ENCODE data around the gene PVR. TPM values are rescaled to one million over a fixed set of nuclear protein-coding genes. Genes with fewer than 3 reads are reported as not detected.

PVR gene
- polyA plus RNA-seq, 1 of the 3 experiments (the other 2 are of a cell fraction), result 90.8 TPM

DNA sequence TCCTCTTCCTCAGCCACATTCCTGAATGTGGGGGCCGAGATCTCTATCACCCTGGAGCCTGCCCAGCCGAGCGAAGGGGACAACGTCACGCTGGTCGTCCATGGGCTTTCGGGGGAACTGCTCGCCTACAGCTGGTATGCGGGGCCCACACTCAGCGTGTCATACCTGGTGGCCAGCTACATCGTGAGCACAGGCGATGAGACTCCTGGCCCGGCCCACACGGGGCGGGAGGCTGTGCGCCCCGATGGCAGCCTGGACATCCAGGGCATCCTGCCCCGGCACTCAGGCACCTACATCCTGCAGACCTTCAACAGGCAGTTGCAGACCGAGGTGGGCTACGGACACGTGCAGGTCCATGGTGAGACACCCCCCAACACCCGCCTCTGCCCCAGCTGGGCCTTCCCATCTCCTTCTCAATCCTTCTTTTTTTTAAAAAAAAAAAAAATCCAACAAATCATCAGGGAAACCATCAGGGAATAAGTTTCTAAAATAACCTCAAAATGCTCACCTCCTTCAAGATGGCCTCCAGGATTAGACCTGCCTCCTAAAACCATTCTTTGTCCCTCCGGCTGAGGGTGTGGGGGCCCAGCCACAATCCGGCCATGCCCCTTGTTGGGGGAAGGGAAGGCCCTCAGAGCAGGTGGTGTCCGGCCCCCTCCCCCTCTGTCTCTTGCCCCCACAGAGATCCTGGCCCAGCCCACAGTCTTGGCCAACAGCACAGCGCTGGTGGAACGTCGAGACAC, 59.8 kb downstream of the PVR start:
- H3K27ac ChIP-seq (ENCODE audit: low read depth in 2 of 2, low read length in 1 of 2), result no peak overlapping the region
- H3K9me2 ChIP-seq, result no peaks in the 10 kb centered on the region
- WGBS (ENCODE audit: low lambda C conversion rate), result 69% methylated on average over 24 of the region's 28 CpGs
- H3K79me2 ChIP-seq (ENCODE audit: insufficient read depth), result no peaks in the 10 kb centered on the region
- H3K4me3 ChIP-seq (ENCODE audit: low read depth in 2 of 2, low read length in 1 of 2), result no peak overlapping the region
- H3F3A ChIP-seq (replicated peaks; ENCODE audit: insufficient read depth), result peaks cover 6% of the 10 kb centered on the region
- H3K27me3 ChIP-seq (ENCODE audit: insufficient read depth), result no peaks in the 10 kb centered on the region
- no peaks in the 10 kb centered on the region for H3K9me3 ChIP-seq
- no peak overlapping the region for H3K9ac ChIP-seq
- H4K20me1 ChIP-seq (ENCODE audit: insufficient read depth), result no peaks in the 10 kb centered on the region
- H2AFZ ChIP-seq (ENCODE audit: low read depth), result no peak overlapping the region
- no peak overlapping the region for H3K4me2 ChIP-seq
- H3K36me3 ChIP-seq (replicated peaks in 1 of 2; ENCODE audit: control insufficient read depth in 1 of 2, insufficient read depth in 2 of 2, low read length in 1 of 2), result no peaks in the 10 kb centered on the region
- DNase-seq, result no peak
- H3K4me1 ChIP-seq (ENCODE audit: control insufficient read depth in 1 of 2, insufficient read depth in 2 of 2, low read depth in 1 of 2, low read length in 1 of 2), result no peaks in the 10 kb centered on the region
- TF ChIP-seq YY1 (IDR thresholded peaks at IDR 0.05; ENCODE audit: low read depth), result no peak
- TF ChIP-seq, protein P1, sequence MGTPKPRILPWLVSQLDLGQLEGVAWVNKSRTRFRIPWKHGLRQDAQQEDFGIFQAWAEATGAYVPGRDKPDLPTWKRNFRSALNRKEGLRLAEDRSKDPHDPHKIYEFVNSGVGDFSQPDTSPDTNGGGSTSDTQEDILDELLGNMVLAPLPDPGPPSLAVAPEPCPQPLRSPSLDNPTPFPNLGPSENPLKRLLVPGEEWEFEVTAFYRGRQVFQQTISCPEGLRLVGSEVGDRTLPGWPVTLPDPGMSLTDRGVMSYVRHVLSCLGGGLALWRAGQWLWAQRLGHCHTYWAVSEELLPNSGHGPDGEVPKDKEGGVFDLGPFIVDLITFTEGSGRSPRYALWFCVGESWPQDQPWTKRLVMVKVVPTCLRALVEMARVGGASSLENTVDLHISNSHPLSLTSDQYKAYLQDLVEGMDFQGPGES (IDR thresholded peaks at IDR 0.05; ENCODE audit: low read depth, low read length), result no peak
- no peak for TF ChIP-seq SMC3 (IDR thresholded peaks at IDR 0.05; ENCODE audit: low read depth, low read length)
- TF ChIP-seq, protein P2, sequence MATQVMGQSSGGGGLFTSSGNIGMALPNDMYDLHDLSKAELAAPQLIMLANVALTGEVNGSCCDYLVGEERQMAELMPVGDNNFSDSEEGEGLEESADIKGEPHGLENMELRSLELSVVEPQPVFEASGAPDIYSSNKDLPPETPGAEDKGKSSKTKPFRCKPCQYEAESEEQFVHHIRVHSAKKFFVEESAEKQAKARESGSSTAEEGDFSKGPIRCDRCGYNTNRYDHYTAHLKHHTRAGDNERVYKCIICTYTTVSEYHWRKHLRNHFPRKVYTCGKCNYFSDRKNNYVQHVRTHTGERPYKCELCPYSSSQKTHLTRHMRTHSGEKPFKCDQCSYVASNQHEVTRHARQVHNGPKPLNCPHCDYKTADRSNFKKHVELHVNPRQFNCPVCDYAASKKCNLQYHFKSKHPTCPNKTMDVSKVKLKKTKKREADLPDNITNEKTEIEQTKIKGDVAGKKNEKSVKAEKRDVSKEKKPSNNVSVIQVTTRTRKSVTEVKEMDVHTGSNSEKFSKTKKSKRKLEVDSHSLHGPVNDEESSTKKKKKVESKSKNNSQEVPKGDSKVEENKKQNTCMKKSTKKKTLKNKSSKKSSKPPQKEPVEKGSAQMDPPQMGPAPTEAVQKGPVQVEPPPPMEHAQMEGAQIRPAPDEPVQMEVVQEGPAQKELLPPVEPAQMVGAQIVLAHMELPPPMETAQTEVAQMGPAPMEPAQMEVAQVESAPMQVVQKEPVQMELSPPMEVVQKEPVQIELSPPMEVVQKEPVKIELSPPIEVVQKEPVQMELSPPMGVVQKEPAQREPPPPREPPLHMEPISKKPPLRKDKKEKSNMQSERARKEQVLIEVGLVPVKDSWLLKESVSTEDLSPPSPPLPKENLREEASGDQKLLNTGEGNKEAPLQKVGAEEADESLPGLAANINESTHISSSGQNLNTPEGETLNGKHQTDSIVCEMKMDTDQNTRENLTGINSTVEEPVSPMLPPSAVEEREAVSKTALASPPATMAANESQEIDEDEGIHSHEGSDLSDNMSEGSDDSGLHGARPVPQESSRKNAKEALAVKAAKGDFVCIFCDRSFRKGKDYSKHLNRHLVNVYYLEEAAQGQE (IDR thresholded peaks at IDR 0.05; ENCODE audit: low read depth, low read length), result no peak
- no peak for TF ChIP-seq NFIC (IDR thresholded peaks at IDR 0.05; ENCODE audit: borderline replicate concordance)
- TF ChIP-seq RCOR1 (IDR thresholded peaks at IDR 0.05; ENCODE audit: low read length), result no peak
- TF ChIP-seq, protein P3, sequence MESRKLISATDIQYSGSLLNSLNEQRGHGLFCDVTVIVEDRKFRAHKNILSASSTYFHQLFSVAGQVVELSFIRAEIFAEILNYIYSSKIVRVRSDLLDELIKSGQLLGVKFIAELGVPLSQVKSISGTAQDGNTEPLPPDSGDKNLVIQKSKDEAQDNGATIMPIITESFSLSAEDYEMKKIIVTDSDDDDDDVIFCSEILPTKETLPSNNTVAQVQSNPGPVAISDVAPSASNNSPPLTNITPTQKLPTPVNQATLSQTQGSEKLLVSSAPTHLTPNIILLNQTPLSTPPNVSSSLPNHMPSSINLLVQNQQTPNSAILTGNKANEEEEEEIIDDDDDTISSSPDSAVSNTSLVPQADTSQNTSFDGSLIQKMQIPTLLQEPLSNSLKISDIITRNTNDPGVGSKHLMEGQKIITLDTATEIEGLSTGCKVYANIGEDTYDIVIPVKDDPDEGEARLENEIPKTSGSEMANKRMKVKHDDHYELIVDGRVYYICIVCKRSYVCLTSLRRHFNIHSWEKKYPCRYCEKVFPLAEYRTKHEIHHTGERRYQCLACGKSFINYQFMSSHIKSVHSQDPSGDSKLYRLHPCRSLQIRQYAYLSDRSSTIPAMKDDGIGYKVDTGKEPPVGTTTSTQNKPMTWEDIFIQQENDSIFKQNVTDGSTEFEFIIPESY (IDR thresholded peaks at IDR 0.05; ENCODE audit: borderline replicate concordance, low read depth), result no peak
- TF ChIP-seq EZH2phosphoT487 (IDR thresholded peaks at IDR 0.05; ENCODE audit: borderline replicate concordance, low read depth), result no peak
- no peak for TF ChIP-seq NRF1 (IDR thresholded peaks at IDR 0.05; ENCODE audit: low read depth, low read length)
- TF ChIP-seq, protein P4, sequence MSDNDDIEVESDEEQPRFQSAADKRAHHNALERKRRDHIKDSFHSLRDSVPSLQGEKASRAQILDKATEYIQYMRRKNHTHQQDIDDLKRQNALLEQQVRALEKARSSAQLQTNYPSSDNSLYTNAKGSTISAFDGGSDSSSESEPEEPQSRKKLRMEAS (IDR thresholded peaks at IDR 0.05; ENCODE audit: low read depth), result no peak
- no peak for TF ChIP-seq GABPA (IDR thresholded peaks at IDR 0.05; ENCODE audit: low read depth)
- TF ChIP-seq, protein P5, sequence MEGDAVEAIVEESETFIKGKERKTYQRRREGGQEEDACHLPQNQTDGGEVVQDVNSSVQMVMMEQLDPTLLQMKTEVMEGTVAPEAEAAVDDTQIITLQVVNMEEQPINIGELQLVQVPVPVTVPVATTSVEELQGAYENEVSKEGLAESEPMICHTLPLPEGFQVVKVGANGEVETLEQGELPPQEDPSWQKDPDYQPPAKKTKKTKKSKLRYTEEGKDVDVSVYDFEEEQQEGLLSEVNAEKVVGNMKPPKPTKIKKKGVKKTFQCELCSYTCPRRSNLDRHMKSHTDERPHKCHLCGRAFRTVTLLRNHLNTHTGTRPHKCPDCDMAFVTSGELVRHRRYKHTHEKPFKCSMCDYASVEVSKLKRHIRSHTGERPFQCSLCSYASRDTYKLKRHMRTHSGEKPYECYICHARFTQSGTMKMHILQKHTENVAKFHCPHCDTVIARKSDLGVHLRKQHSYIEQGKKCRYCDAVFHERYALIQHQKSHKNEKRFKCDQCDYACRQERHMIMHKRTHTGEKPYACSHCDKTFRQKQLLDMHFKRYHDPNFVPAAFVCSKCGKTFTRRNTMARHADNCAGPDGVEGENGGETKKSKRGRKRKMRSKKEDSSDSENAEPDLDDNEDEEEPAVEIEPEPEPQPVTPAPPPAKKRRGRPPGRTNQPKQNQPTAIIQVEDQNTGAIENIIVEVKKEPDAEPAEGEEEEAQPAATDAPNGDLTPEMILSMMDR (IDR thresholded peaks at IDR 0.05), result no peak
- TF ChIP-seq MXI1 (IDR thresholded peaks at IDR 0.05; ENCODE audit: low read depth, low read length), result no peak
- TF ChIP-seq SIN3A (IDR thresholded peaks at IDR 0.05; ENCODE audit: borderline replicate concordance, low read depth, low read length), result no peak
- no peak for TF ChIP-seq MEF2A (IDR thresholded peaks at IDR 0.05; ENCODE audit: borderline replicate concordance, low read depth)
- no peak for TF ChIP-seq RFX5 (IDR thresholded peaks at IDR 0.05; ENCODE audit: low read length)
- ChIA-PET POLR2A (no interaction called here), CTCF (interaction anchor here (0.8 to 3.5 kb wide), 4 partner anchors 15 to 132 kb away, joined by 4 to 13 read pairs (median 10); no protein-coding TSS in a partner anchor)

Measured in SK-N-SH (cell line).